HG02623 (cell line): Measurements from ENCODE around the gene GALK2.
"Not testable (repeated sequence)": the region's sequence is repeated elsewhere in the genome, so short reads cannot be mapped to it uniquely, and the experiment has no call there.

Experiments
- ATAC-seq: cut with Tn5 transposase; IDR thresholded peaks from one replicate; pipeline ENCODE4 v1.9.1; 2021; ENCODE audit warnings: moderate library complexity; ENCODE audit not compliant: unreplicated experiment

The GALK2 gene

DNA sequence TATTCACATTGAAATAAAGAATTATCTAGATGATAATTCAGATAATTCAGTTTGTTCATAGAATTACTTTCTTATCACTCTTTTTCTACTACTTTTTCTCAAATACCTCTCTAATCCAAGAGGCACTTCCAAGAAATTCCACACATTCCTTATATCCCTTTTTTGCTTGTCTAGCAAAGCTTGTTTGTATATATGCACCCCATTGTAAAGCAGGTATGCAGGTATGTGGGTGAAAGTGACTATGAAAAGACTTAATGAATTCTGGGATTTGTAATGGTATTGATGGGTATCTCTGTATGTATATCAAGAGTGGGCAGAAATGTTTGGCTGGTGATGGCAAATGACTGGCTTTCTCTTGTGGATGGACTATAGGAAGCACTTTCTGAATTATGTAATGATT is 158.9 kb downstream of the GALK2 start:
- no peak for ATAC-seq

DNA sequence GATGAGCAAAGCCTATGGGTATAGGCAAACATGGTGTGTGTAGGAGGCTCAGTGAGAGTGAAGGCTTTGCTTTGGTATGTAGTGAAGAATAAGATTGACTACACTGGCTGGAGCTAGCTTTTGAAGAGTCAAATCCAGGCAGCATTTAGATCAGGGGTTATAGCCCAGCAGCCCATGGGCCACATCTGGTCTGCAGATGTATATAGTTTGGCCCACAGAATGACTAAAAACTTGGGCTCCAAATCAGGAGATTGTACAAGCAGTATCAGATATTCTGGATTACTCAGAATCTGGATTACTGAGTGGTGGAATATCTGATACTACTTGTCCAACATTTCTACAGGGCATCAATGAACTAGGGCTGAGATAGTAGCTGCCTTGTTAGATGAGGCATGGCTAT is 160.1 kb downstream of the GALK2 start:
- ATAC-seq: no peak

GRCh38 chr15:49331442-49331841 is 161.4 kb downstream of the GALK2 start:
- ATAC-seq: no peak

- no peak for ATAC-seq
Observed at GRCh38 chr15:49331951-49332350, 161.9 kb downstream of the GALK2 start.

DNA sequence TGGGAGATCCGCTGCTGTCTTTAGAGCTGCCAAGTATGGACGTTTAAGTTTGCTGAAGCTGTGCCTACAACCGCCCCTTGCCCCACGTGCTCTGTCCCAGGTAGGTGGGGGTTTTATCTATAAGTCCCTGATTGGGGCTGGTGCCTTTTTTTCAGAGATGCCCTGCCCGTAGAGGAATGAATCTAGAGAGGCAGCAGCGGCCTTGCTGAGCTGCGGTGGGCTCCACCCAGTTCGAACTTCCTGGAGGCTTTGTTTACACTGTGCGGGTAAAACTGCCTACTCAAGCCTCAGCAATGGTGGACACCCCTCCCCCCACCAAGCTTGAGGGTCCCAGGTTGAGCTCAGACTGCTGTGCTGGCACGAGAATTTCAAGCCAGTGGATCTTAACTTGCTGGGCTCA is 169.6 kb downstream of the GALK2 start:
- ATAC-seq: no peak

DNA sequence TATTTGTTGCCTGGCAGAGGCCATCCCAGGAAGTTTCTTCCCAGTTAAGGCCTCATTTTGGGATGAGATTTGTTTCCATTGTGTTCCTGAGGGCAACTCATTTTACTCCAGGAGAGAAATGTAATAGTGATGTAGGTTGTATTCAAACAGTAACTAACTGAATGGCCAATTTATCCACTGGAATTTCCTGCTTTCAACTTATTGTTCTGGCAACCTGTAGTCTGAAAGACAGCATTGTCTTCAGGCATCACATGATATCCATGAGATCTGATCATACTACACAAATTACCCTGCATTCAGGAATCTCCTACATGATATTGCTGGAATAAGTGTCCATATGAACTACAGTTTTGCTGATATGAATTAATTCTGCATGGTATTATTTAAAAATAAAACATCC is 173.5 kb downstream of the GALK2 start:
- no peak for ATAC-seq

GRCh38 chr15:49354439-49354838 is 184.4 kb downstream of the GALK2 start:
- not testable (repeated sequence) for ATAC-seq

- ATAC-seq: no peak
Observed at GRCh38 chr15:49361370-49361769, 191.3 kb downstream of the GALK2 start.

DNA sequence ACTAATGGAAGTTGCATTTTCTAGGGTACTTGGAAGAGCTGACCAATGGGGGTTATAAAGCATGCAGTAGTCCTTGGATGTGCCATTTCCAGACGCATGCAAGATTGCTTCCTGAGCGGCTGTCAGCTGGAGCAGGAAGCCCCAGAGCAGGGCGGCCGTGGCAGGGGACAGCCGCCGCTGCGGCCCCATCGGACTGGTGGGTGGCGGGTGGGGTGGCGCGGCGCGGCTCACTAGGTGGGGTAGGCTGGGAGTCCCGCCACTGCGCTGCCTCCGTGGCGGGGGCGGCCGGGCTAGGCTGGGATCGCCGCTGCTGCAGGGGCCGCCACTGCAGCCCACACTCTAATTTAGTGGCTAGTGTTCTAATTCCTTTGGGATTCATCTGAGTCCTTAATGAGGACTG is 196.4 kb downstream of the GALK2 start:
- no peak for ATAC-seq

GRCh38 chr15:49370782-49371181 is 200.7 kb downstream of the GALK2 start:
- ATAC-seq: no peak

DNA sequence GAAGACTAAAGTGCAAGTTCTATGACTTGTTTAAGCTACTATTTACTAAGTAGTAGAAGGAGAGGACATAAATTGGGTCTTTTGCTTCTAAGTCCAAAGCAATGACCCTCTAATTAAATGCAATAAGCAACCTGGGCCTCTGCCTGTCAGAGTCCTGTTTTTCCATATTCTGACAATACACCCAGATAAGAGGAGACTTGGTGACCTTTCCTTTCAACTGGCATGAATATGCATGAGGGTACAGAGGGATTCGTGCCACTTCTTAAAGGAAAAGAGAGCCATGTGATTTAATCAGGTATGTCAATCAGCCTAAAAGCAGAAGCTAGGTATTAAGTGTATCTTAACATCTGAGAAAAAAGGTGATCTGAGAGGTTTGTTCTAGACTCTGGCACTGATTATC is 202.3 kb downstream of the GALK2 start:
- ATAC-seq: no peak

- no peak for ATAC-seq
Observed at GRCh38 chr15:49379996-49380395, 209.9 kb downstream of the GALK2 start.

DNA sequence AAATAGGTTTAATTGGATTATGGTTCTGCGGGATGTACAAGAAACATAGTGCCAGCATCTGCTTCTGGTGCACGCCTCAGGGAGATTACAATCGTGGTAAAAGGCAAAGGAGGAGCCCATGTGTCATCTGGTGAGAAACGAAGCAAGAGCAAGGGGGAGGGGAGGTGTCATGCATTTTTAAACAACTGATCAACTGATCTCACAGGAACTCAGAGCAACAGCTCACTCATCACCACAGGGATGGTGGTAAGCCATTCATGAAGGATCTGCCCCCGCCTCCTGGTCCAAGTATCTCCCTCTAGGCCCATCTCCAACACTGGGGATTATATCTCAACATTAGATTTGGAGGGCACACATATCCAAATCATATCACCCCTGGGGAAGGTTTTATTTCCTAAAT is 210.9 kb downstream of the GALK2 start:
- ATAC-seq: no peak
